Measurements from ENCODE around the gene PANK2.

PANK2 gene

DNA sequence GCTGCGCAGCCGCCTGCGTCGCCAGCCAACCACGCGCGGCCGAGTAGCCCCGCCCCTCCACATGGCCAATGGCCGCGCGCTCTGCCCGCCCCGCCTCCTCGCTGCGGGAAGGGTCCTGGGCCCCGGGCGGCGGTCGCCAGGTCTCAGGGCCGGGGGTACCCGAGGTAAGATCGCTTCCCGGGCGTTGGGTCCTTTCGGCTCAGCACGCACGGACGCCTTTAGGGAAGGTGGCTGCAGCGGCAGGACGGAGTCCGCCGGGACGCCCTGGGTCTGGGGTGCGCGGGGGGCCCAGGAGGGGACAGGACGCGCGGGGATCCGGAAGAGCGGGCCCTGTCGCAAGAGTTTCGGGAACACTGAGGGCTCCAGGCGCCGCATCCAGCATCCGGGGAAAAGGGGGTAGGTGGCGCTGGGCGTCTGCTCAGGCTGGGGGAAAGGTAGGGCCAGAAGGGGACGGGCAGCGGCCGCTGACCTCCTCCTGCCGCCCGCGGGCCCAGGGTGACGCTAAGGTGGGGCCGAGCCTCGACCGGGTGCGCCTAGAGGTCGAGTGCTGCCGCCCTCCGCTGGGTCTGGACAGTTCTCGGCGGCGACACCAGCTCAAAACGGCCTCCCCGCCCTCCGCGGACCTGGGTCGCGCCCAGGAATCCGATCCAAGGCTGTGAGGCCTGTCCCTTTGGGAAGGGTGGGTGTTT lies 42.3 kb upstream of the PANK2 start, which contains the start of gene MAVS:
MAVS (plus strand) TSS at position 95 of the 689 bp plus-strand sequence. CDS start 7,791 bp downstream, outside the sequence.
- H3K9me3 ChIP-seq = no peaks in the 10 kb centered on the region
- H3K4me3 ChIP-seq = peak within 1 kb of the TSS; percentile 77 to 82
- peak; percentile 86 to 95 for DNase-seq
- no peaks in the 10 kb centered on the region for H3K27me3 ChIP-seq
- H3K36me3 ChIP-seq = no peaks in the 10 kb centered on the region
- intact Hi-C loops (cut with DNase I; ENCODE audit: low total_unique reads) = loop anchor here (10.0 kb wide), 1 partner anchor 172 kb away; no protein-coding TSS in a partner anchor
- H3K4me1 ChIP-seq = peaks cover 0 to 32% (median 18%) of the 10 kb centered on the region in 4 donors
- H3K27ac ChIP-seq = peak within 1 kb of the TSS; percentile 95
- TF ChIP-seq CTCF (IDR thresholded peaks at IDR 0.05) = peak in 1 of 2 experiments; percentile 5

DNA sequence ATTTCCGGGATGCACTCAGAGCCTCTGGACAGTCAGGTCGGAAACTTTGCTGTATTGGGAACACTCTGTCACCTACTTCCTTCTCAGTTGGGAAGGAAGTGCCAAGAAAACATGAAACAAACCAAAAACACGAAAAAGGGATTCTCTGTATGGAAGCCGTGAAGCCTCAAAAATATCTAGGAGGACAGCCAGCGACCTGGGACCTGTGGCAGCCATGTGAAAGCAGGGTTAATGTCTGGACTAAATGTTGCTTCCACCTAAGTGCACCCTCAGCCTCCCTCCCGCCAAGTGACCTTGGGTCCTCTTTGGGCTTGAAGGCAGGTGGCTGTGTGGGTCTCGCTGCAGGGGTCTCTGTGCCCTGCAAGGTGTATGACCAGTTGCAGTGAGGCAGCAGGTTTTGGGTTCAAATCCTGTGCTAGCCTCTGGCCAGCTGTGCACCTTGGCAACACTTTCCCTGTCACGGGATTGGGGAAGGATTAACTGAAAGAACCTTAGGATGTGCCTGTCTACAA lies 41.7 kb upstream of the PANK2 start:
- Histone ChIP-seq H3K4me1 (peaks cover 0 to 32% (median 18%) of the 10 kb centered on the region in 4 donors), H3K9me3 (no peaks in the 10 kb centered on the region), H3K36me3 (no peaks in the 10 kb centered on the region), H3K4me3 (peak overlapping the region; percentile 77 to 82), H3K27ac (peak overlapping the region; percentile 95), H3K27me3 (no peaks in the 10 kb centered on the region)
- no peak for TF ChIP-seq CTCF (IDR thresholded peaks at IDR 0.05)
- DNase-seq = no peak
- intact Hi-C loops (cut with DNase I; ENCODE audit: low total_unique reads) = loop anchor here (10.0 kb wide), 1 partner anchor 173 kb away; no protein-coding TSS in a partner anchor

DNA sequence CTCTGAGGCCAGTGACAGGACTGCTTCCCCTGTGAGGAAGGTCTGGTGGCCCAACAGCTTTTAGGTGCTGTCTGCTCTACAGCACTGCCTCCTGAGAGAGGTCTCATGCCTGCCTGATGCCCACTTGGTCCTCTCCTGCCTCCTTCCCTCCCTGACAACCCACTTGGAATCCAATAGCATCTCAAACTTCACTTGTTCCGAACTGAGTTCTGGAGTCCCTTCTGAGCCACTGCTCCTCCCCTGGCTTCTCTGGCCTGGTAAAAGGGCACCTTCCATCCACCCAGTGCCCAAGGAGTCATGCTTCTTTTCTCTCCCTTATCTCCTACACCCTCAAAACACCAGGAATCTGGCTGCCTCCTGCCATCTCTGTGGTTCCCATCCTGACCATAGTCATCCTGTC lies 40.6 kb upstream of the PANK2 start:
- H3K4me1 ChIP-seq = peaks cover 0 to 32% (median 18%) of the 10 kb centered on the region in 4 donors
- no peak overlapping the region for H3K4me3 ChIP-seq
- intact Hi-C loops (cut with DNase I; ENCODE audit: low total_unique reads) = loop anchor here (10.0 kb wide), 1 partner anchor 174 kb away; no protein-coding TSS in a partner anchor
- DNase-seq = no peak
- H3K9me3 ChIP-seq = no peaks in the 10 kb centered on the region
- H3K27ac ChIP-seq = no peak overlapping the region
- TF ChIP-seq CTCF (IDR thresholded peaks at IDR 0.05) = no peak
- no peaks in the 10 kb centered on the region for H3K27me3 ChIP-seq
- H3K36me3 ChIP-seq = no peaks in the 10 kb centered on the region

DNA sequence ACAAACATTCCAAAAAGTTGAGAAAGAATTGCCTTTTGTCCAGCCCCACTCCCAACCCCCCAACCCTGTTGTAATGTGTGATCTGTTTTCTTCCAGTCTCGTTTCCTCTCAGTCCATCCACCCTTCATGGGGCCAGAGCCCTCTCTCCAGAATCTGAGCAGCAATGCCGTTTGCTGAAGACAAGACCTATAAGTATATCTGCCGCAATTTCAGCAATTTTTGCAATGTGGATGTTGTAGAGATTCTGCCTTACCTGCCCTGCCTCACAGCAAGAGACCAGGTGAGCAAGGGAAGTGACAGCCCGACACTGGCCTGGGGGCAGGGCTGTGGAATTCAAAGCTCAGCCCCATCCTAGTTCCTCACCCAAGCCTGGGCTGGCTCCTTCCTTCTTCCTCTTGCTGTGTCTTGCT lies 34.7 kb upstream of the PANK2 start:
- peaks cover 0 to 7% (median under 1%) of the 10 kb centered on the region in 4 donors for H3K4me1 ChIP-seq
- no peaks in the 10 kb centered on the region for H3K9me3 ChIP-seq

DNA sequence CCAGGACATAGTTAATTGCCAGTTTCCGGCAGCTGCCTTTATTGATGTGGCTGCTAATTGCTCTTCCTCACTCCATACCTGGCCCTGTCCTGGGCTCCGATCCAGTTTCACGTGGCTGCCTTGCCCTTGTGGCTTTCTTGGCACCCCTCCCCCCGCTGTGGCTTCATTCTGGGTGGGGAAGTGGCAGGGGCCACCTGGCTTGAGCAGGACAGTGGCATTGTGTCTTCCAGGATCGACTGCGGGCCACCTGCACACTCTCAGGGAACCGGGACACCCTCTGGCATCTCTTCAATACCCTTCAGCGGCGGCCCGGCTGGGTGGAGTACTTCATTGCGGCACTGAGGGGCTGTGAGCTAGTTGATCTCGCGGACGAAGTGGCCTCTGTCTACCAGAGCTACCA lies 31.8 kb upstream of the PANK2 start:
- Histone ChIP-seq H3K36me3 (peaks cover 66 to 81% (median 76%) of the 10 kb centered on the region in 3 donors), H3K9me3 (no peaks in the 10 kb centered on the region), H3K4me3 (no peak overlapping the region), H3K4me1 (peaks cover 0 to 7% (median 0%) of the 10 kb centered on the region in 4 donors), H3K27ac (no peak overlapping the region), H3K27me3 (no peaks in the 10 kb centered on the region)
- intact Hi-C loops (cut with DNase I; ENCODE audit: low total_unique reads) = loop anchor here (5.0 to 10.0 kb wide), 2 partner anchors 35 to 73 kb away; partner anchors contain the start of genes AP5S1, CENPB and SPEF1
- no peak for DNase-seq
- no peak for TF ChIP-seq CTCF (IDR thresholded peaks at IDR 0.05)

More for the DNA sequence above, 34.7 kb upstream of the PANK2 start:
- Histone ChIP-seq H3K4me3 (no peak overlapping the region), H3K27ac (no peak overlapping the region), H3K36me3 (peaks cover 39 to 51% (median 46%) of the 10 kb centered on the region in 3 donors), H3K27me3 (no peaks in the 10 kb centered on the region)
- TF ChIP-seq CTCF (IDR thresholded peaks at IDR 0.05) = no peak
- no peak for DNase-seq
- intact Hi-C loops (cut with DNase I; ENCODE audit: low total_unique reads) = loop anchor here (10.0 kb wide), 1 partner anchor 70 kb away; the partner anchor contains the start of genes CENPB and SPEF1

Data from tibial artery (tissue), 4 donors.